Subcutaneous adipose tissue (tissue), 4 donors: ENCODE measurements around the gene ARL6IP4. TPM values are rescaled to one million over a fixed set of nuclear protein-coding genes. Genes with fewer than 3 reads are reported as not detected.

ENCODE experiments used
- CTCF ChIP-seq: fragments of 450-650 bp; IDR thresholded peaks from one replicate; pipeline ENCODE4 v1.5.1; 2016; ENCODE audit warnings: low read depth, mild to moderate bottlenecking, control low read depth, antibody characterized with exemption, moderate library complexity
- total RNA-seq, 4 donors: library from RNA; depleted of rRNA; stranded (reverse); fragments of >200 nt; gene quantifications; one replicate each; pipeline ENCODE4 v1.1.0, GENCODE V29; 2016

Gene ARL6IP4
- total RNA-seq, 4 donors from 2014 or later: 73.9 to 274 (median 170) TPM

GRCh38 chr12:122995503-122996187 lies 15.2 kb downstream of the ARL6IP4 start:
- TF ChIP-seq CTCF: no peak

- no peak for TF ChIP-seq CTCF
Observed at GRCh38 chr12:122996188-122996601, 15.7 kb downstream of the ARL6IP4 start.

GRCh38 chr12:122996621-122997342 lies 16.3 kb downstream of the ARL6IP4 start:
- TF ChIP-seq CTCF: no peak

GRCh38 chr12:122997343-122998250 lies 17.1 kb downstream of the ARL6IP4 start:
- no peak for TF ChIP-seq CTCF

- TF ChIP-seq CTCF: no peak
Observed at GRCh38 chr12:122998316-122998715, 17.8 kb downstream of the ARL6IP4 start.

GRCh38 chr12:122999196-122999946 lies 18.9 kb downstream of the ARL6IP4 start:
- TF ChIP-seq CTCF: no peak
